GM18526 (cell line): ENCODE measurements around the gene TPD52L2.

Source experiments
- POLR2A ChIP-seq: IDR thresholded peaks from 3 replicates; pipeline ENCODE4 v1.6.1; 2011; ENCODE audit not compliant: insufficient read length; ENCODE audit errors: extremely low read depth

TPD52L2 gene

DNA sequence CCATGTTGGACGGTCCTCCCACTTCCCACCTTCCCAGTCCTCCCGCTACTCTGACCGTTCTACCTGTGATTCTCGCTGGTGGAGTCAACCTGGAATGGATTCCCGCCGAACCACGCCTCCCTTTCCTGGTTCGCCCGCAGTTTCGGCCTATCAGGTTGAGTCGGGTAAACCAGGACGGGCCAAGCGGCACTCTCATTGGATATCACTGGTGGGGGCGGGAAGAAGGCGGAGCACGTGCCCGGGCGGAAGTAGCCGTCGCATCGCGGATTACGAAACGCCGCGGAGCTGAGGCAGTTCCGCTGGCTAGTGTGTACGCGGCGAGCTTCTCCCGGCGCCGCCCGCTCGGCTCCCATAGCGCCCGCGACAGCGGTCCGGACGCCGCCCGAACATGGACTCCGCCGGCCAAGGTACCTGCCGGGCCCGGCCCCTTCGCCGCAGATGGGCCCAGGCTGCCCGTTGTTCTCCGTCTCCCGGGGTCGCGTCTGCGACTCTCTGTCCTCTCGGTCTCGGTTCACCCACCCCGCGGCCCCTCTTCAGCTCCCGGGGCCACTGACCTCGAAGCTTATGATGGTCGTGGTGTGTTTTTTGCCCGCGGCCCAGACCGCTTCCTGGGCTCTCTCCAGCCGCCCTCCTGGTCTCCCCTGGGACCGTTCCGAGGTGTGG, at the start of gene TPD52L2:
TSS of gene TPD52L2 (plus strand) at position 293 of the 663 bp plus-strand sequence. CDS start at position 389, 96 bp downstream.
- TF ChIP-seq POLR2A, result peak; percentile 80

DNA sequence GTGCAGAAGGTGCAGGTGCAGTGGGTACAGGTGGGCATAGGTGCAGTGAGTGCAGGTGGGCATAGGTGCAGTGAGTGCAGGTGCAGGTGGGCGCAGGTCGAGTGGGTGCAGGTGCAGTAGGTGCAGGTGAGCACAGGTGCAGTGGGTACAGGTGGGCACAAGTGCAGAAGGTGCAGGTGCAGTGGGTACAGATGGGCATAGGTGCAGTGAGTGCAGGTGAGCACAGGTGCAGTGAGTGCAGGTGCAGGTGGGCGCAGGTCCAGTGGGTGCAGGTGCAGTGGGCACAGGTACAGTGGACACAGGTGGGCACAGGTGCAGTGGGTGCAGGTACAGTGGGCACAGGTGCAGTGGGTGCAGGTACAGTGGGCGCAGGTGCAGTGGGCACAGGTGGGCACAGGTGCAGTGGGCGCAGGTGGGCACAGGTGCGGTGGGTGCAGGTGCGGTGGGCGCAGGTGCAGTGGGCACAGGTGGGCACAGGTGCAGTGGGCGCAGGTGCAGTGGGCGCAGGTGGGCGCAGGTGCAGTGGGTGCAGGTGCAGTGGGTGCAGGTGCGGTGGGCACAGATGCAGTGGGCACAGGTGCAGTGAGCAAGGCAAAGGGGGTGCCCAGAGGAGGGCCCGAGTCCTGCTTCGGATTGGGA, 49.3 kb upstream of the TPD52L2 start:
- no peak for TF ChIP-seq POLR2A

DNA sequence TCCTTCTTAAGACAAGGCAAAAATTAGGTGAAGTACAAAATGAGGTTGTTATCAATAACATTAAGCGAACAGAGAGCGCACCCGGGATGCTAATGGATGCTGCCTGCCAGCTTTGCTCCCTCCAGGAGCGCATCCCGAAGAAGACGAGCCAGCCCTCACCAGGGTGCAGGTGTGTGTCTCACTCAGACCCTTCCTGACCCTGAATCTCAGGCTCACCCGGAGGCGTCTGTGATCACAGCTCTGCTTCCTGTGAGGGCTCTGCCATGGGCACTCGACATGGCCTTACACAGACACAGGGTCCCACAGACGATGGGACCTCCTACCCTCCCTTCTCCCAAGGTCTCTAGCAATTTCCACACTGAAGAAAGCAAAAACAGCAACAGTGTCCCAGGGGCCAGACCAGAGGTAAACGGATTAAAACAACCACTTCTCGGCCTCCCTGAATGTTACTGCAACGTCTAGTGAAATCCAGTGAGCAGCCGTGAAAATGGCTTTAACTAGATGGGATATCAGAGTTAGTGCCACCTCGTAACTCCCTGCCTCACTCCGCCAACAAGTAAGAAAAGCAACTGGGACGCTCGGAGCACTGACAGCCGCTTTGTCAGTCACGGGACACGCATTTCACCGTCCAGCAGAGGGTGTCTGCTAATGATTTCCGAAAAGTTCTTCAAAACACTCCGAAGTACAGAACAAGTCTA, 45.7 kb upstream of the TPD52L2 start:
- no peak for TF ChIP-seq POLR2A

DNA sequence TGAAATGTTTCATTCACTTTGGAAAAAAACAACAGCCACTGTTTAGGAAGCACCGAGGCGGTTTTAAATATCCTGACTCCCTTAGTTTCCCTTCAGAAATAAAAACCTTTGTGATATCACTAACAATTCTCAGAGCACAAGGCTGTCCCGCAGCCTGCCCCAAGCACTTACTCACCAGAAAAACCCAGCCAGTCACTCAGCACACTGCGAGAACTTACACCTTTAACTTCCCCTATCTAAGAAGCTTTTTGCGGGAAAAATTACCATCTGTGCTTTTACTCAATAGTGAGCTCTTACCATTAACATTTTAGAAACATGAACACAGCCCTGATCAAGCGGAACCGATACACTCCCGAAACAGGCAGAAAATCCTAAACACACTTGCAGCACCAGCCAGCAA, 43.3 kb upstream of the TPD52L2 start:
- TF ChIP-seq POLR2A, result no peak

DNA sequence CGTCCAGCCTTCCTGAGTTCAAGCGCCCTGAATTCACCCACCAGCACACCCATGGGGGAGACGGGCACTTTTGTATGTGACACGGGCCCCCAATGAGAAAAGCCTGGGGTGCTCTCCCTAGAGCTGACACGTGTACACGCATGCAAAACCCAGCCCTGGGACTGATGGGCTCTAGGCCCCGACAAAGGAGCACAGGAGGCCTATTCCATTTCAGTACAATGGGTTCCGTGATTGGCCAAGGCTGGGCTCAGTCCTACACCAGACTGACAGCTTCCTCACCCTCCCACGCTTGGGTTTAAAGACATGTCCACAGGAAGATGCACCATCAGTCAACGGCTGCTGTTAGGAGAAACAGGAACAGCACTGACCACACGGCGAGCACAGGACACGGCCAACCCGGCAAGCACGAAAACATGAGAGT, 42.8 kb upstream of the TPD52L2 start:
- no peak for TF ChIP-seq POLR2A

DNA sequence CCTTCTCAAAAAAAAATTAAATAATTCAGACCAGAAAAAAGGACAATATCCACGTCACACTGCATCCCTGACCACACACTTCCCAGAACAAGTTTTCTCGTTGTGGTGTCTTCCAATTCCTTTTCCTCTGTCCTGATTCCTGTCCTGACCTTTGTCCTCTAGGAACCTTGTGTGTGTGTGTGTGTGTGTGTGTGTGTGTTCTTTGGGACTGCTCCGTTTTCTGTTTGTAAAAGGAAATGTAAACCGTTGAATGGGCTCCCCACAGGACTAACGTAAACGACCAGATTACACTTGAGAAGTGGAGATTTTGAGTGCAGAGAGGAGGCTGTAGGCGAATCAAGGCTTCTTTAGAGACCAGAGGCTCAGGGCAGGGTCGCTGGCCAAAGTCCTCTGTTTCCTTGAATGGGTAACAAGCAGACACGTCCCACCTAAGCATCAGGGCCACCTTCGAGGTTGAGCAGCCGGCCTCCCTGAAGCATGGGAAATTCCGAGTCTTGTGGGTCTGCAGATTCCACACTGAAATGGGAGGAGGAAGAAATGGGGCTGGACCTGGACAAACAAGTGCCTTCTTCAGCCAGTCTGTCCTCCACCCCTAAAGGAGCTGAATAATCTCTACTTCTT, 41.3 kb upstream of the TPD52L2 start:
- no peak for TF ChIP-seq POLR2A

DNA sequence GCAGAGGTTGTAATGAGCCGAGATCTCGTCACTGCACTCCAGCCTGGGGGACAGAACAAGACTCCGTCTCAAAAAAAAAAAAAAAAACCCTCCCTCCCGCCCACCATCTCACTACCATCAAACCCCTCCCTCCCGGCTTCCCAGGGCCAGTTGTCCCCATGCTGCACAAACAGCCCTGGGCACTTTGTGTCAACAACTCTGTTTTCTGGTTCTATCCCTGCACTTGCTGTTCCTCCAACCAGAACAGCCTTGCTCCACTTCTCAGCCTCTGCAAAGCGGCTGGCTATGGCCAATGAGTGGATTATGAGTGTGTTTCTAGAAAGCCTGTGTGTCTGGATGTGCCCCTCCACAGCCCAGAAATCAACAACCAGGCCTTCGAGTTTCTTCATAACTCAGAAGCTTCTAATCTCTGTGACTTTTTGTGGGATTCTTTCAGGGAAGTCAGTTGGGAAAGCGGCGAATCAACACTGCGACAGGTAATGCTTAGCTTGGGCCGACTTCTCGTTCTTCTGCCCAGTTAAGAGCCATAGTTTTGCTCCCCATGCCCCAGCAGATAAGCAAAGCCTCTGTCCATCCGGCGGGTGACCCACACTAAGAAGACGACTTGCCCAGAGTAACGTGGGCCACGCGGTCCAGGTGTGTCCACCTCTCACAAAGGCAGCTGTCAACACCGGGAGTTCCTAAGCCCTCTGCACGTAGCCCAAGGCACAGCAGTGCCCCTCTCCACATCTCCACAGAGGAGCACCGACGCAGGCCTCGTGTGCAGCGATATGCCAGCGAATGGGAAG, 39.5 kb upstream of the TPD52L2 start:
- no peak for TF ChIP-seq POLR2A

- TF ChIP-seq POLR2A, result no peak
These were observed 38.3 kb upstream of the TPD52L2 start for GRCh38 chr20:63826753-63827152.

DNA sequence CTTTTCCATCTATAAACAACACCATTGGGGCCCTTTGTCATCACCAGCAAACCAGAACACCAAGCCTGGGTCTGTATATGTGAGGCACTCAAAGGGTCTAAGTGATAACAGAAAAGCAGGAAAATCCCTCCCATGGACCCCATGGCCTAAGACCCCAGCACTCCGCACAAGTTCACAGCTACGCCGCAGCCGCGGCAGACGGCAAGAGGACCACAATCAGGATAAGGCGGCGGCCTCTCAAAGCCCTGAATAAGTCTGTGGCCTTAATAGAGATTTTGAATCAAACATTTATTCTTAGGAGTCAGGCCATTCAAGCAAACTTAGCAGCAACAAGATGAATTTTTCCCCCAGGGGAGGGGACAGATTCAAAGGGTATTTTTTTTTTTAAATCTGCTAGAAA, 36.9 kb upstream of the TPD52L2 start:
- no peak for TF ChIP-seq POLR2A

GRCh38 chr20:63828545-63828944, 36.5 kb upstream of the TPD52L2 start:
- no peak for TF ChIP-seq POLR2A

DNA sequence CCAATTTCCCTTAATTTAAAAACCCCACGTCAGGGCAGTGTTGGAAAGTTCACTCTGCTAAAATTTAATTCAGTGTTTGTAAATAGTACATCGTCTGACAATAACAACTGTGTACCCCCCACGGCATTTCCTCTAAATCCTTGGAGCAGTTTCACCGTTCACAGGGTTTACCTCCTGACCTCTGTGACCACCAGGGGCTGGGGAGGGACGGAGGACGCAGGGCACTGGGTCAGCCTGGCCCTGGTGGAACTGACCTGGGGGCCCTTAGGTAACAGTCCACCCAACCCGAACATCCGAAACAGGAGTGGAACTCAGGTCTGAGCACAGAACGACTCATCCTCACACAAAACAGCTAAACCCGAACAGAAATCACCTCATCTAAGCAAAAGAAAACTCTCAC, 36.1 kb upstream of the TPD52L2 start:
- no peak for TF ChIP-seq POLR2A

DNA sequence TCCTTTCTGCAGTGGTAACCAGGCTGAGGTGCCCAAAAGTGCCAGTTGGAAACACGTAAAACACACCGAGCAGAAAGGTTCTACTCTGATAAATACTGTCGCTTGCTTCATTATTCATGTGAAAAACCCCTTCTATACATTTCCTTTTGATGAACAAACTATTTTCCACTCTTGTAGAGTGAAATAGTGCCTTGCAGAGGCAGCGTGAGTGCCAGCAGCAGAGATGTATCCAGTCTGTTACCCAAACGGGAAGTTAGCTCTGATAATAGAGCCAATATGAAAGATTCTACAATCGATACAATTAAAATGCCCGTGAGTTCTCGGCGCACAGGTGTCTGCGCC, 35.5 kb upstream of the TPD52L2 start:
- no peak for TF ChIP-seq POLR2A

DNA sequence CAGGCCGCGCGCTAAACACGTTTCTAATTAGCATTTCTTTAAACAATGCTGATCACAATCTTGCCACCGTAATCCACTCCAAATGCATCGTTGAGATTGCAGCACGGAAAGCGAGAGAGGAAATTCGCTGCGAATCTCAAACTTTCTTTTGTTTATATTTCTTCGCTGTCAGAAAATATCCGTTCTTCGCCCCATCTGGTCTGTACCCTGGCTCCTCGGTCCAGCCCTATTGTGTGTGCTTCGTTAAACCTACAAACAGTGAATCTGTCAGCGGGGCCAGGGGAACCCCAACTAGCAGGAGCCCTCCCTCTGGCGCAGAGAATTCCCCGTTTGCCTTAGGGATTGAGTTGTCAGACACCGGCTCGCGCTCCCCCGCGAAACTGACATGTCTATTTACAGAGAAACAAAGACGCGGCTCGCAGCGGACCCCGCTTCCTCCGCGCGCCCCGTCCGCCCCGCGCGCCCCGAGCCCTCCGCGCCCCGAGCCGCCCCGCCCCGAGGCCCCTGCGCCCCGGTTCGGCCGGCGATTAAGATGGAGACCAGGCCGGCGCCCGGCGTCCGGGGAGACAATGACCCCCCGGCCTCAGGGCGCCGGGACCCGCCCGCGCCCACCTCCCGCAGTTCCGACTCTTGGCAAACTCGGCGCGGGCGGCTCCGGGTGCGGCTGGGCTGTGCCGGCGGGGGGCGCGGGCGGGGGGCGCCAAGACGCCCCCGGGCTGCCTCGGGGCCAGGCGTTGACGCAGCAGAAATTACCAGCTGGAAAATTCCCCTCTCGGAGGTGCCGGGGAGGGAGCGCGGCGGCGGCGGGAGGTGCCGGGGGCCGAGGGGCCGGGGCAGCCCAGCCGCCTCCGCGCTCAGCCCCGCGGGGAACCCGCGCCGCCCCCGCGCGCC, 34.9 kb upstream of the TPD52L2 start:
- TF ChIP-seq POLR2A, result no peak
